H1 (cell line): ENCODE data around the gene CCDC117. TPM values are rescaled to one million over a fixed set of nuclear protein-coding genes. Genes with fewer than 3 reads are reported as not detected.

Experiments
- ATF2 ChIP-seq: IDR thresholded peaks from 2 replicates; pipeline ENCODE4 v1.6.1; 2012; ENCODE audit warnings: low read length, inconsistent platforms
- CHD2 ChIP-seq: IDR thresholded peaks from 2 replicates; pipeline ENCODE4 v1.6.1; 2012; ENCODE audit warnings: low read length, improper control_type of control experiment
- KDM4A ChIP-seq: IDR thresholded peaks from one replicate; pipeline ENCODE4 v1.7.1; 2012; ENCODE audit warnings: low read depth, mild to moderate bottlenecking, moderate library complexity, low read length, inconsistent platforms; ENCODE audit not compliant: severe bottlenecking
- NANOG ChIP-seq: IDR thresholded peaks from 2 replicates; pipeline ENCODE4 v1.6.1; 2011; ENCODE audit warnings: low read length, low read depth, mild to moderate bottlenecking, inconsistent platforms; ENCODE audit not compliant: insufficient read depth, poor library complexity, severe bottlenecking
- PHF8 ChIP-seq: fragments of 200-600 bp; sonication (generic); conservative IDR thresholded peaks from 2 replicates; pipeline ENCODE4 v1.7.1; 2012; ENCODE audit warnings: low read depth, mild to moderate bottlenecking, inconsistent platforms, low read length, moderate library complexity
- SIN3A ChIP-seq, 2 experiments: IDR thresholded peaks in 1 of 2; conservative IDR thresholded peaks in 1 of 2; 2 replicates each; pipeline ENCODE4 v1.6.1; 2011 to 2012; ENCODE audit warnings: low read length in 2 of 2, improper control_type of control experiment in 1 of 2, low read depth in 1 of 2, mild to moderate bottlenecking in 1 of 2
- SRF ChIP-seq: IDR thresholded peaks from 2 replicates; pipeline ENCODE4 v1.6.1; 2011; ENCODE audit warnings: mild to moderate bottlenecking, low read depth, low read length, moderate library complexity
- SUZ12 ChIP-seq: fragments of 200-600 bp; sonication (generic); IDR thresholded peaks from 2 replicates; pipeline ENCODE4 v1.6.1; 2012; ENCODE audit warnings: mild to moderate bottlenecking, inconsistent platforms, low read length, moderate library complexity, mixed read lengths
- polyA plus RNA-seq, 7 experiments: library from polyadenylated mRNA; depleted of rRNA in 3 of 7; stranded (reverse) in 5 of 7; unstranded in 2 of 7; fragments of >200 nt in 5 of 7; fragments of 200-250 nt in 2 of 7; gene quantifications; 1 replicate in 5 of 7; 2 replicates in 1 of 7; 4 replicates in 1 of 7; pipeline versions ENCODE4 v1.2.1 to v1.2.3, GENCODE V29; 2011 to 2013; ENCODE audit warnings: missing spikeins in 2 of 7, mixed read lengths in 2 of 7
- total RNA-seq: library from RNA; stranded (reverse); fragmentation: NEBNext Ultra II Directional; extraction: Animal tissue kit (Norgen Biotek cat#: 25700); gene quantifications from 2 replicates; pipeline ENCODE4 v1.2.1, GENCODE V29; 2021

The CCDC117 gene
- total and polyA plus RNA-seq, 2 of the 8 experiments (the other 6 are each of a cell fraction or from before 2014, with no cell fraction given), result 9.1 to 43.1 TPM

GRCh38 chr22:28759861-28760560 lies 12.5 kb upstream of the CCDC117 start (continued):
- TF ChIP-seq SIN3A (conservative IDR thresholded peaks at IDR 0.05 in 1 of 2, IDR thresholded peaks at IDR 0.05 in 1 of 2; ENCODE audit: low read depth in 1 of 2, low read length in 2 of 2), result no peak
- no peak for TF ChIP-seq ATF2
- TF ChIP-seq KDM4A, result no peak
- no peak for TF ChIP-seq SRF
- no peak for TF ChIP-seq SUZ12
- TF ChIP-seq CHD2, result no peak
- no peak for TF ChIP-seq PHF8
- TF ChIP-seq NANOG, result no peak
